CD14-positive monocyte (primary cell): ENCODE measurements around the gene TFB1M. TPM values are rescaled to one million over a fixed set of nuclear protein-coding genes. Genes with fewer than 3 reads are reported as not detected.

ENCODE experiments used
- DNase-seq, 3 donors: peaks; one replicate each; pipeline ENCODE4 v3.0.0-alpha.2; 2011 to 2022
- H2AFZ ChIP-seq: 2 replicates; pipeline ENCODE4 v1.6.0; 2012; ENCODE audit warnings: mild to moderate bottlenecking, low read depth, low read length, inconsistent platforms; ENCODE audit not compliant: insufficient read depth, poor library complexity, severe bottlenecking
- H3K27ac ChIP-seq, 2 donors: 1 replicate in 1 of 2; 2 replicates in 1 of 2; pipeline ENCODE4 v1.5.1; 2012 to 2013; ENCODE audit warnings: low read length in 2 of 2, control low read depth in 1 of 2, inconsistent platforms in 1 of 2, low read depth in 1 of 2, mild to moderate bottlenecking in 1 of 2
- H3K27me3 ChIP-seq, 2 donors: one replicate each; pipeline versions ENCODE4 v1.6.0 to v1.6.1; 2011 to 2013; ENCODE audit warnings: low read length in 2 of 2; ENCODE audit not compliant: control insufficient read depth in 2 of 2, insufficient read depth in 2 of 2
- H3K36me3 ChIP-seq, 2 donors: replicated peaks in 1 of 2; 1 replicate in 1 of 2; 2 replicates in 1 of 2; pipeline versions ENCODE4 v1.5.1 to v1.6.1; 2012 to 2013; ENCODE audit warnings: low read length in 2 of 2, control low read depth in 1 of 2, inconsistent platforms in 1 of 2, mild to moderate bottlenecking in 1 of 2; ENCODE audit not compliant: insufficient read depth in 2 of 2, control insufficient read depth in 1 of 2
- H3K4me1 ChIP-seq, 2 donors: 1 replicate in 1 of 2; 2 replicates in 1 of 2; pipeline versions ENCODE4 v1.5.1 to v1.6.1; 2012 to 2013; ENCODE audit warnings: low read length in 2 of 2, control low read depth in 1 of 2, inconsistent platforms in 1 of 2, mild to moderate bottlenecking in 1 of 2, moderate library complexity in 1 of 2; ENCODE audit not compliant: insufficient read depth in 2 of 2, control insufficient read depth in 1 of 2
- H3K4me2 ChIP-seq: replicated peaks from 2 replicates; pipeline ENCODE3; 2012; ENCODE audit warnings: low read length, moderate library complexity, mild to moderate bottlenecking; ENCODE audit not compliant: poor library complexity, severe bottlenecking; ENCODE audit errors: extremely low read depth
- H3K4me3 ChIP-seq, 3 experiments: fragments of 200-600 bp in 1 of 3; sonication (generic) in 1 of 3; replicated peaks in 1 of 3; 1 replicate in 2 of 3; 2 replicates in 1 of 3; pipeline ENCODE4 v1.5.1; 2011 to 2013; ENCODE audit warnings: low read length in 3 of 3, mild to moderate bottlenecking in 3 of 3, control low read depth in 2 of 3, low read depth in 2 of 3, inconsistent platforms in 1 of 3, moderate library complexity in 1 of 3
- H3K79me2 ChIP-seq: 2 replicates; pipeline ENCODE4 v1.6.0; 2012; ENCODE audit warnings: mild to moderate bottlenecking, control low read depth, inconsistent platforms, low read length, moderate library complexity; ENCODE audit not compliant: insufficient read depth
- H3K9ac ChIP-seq: 2 replicates; pipeline ENCODE4 v1.6.0; 2017; ENCODE audit warnings: low read length, mild to moderate bottlenecking; ENCODE audit not compliant: insufficient read depth, poor library complexity, severe bottlenecking
- H3K9me3 ChIP-seq, 2 donors: replicated peaks in 1 of 2; 1 replicate in 1 of 2; 2 replicates in 1 of 2; pipeline versions ENCODE4 v1.5.1 to v1.6.1; 2012 to 2013; ENCODE audit warnings: low read length in 2 of 2, control low read depth in 1 of 2; ENCODE audit not compliant: control insufficient read depth in 1 of 2, insufficient read depth in 1 of 2
- H4K20me1 ChIP-seq: 2 replicates; pipeline ENCODE4 v1.6.0; 2012; ENCODE audit warnings: mild to moderate bottlenecking, low read length, control low read depth, moderate library complexity; ENCODE audit not compliant: insufficient read depth
- H3K27ac Mint-ChIP-seq, 7 donors: one replicate each; pipeline ENCODE4 v1.8.0; 2020; ENCODE audit warnings: mild to moderate bottlenecking in 7 of 7, mixed read lengths in 7 of 7, moderate library complexity in 6 of 7, inconsistent platforms in 2 of 7
- H3K27me3 Mint-ChIP-seq, 3 donors: one replicate each; pipeline ENCODE4 v1.8.0; 2021 to 2022; ENCODE audit warnings: low read depth in 3 of 3, mild to moderate bottlenecking in 3 of 3, mixed read lengths in 3 of 3, moderate library complexity in 3 of 3, inconsistent platforms in 1 of 3
- H3K36me3 Mint-ChIP-seq, 2 donors: one replicate each; pipeline ENCODE4 v1.8.0; 2020; ENCODE audit warnings: mixed read lengths in 2 of 2, inconsistent platforms in 1 of 2, mild to moderate bottlenecking in 1 of 2
- H3K4me1 Mint-ChIP-seq: one replicate; pipeline ENCODE4 v1.8.0; 2020; ENCODE audit warnings: mild to moderate bottlenecking, mixed read lengths
- H3K4me3 Mint-ChIP-seq, 2 donors: one replicate each; pipeline ENCODE4 v1.8.0; 2020; ENCODE audit warnings: mild to moderate bottlenecking in 2 of 2, mixed read lengths in 2 of 2, moderate library complexity in 1 of 2
- H3K9me3 Mint-ChIP-seq, 7 donors: one replicate each; pipeline ENCODE4 v1.8.0; 2020 to 2022; ENCODE audit warnings: mixed read lengths in 7 of 7, mild to moderate bottlenecking in 6 of 7, moderate library complexity in 6 of 7, inconsistent platforms in 2 of 7
- WGBS: methylation state at CpG from one replicate; pipeline ENCODE4 v1.1.5; 2013; ENCODE audit warnings: missing lambda C conversion rate; ENCODE audit not compliant: insufficient coverage; 5-methylcytosine and 5-hydroxymethylcytosine counted together
- intact Hi-C, 2 donors: fragments of 100-400 bp; cut with micrococcal nuclease; formaldehyde crosslinking; loops; one replicate each; pipeline versions ENCODE4 v1.15.0 to v1.15.1; 2023
- polyA plus RNA-seq, 3 donors: library from polyadenylated mRNA; depleted of rRNA in 1 of 3; unstranded in 2 of 3; stranded (reverse) in 1 of 3; fragments of 300-500 nt in 2 of 3; fragments of >200 nt in 1 of 3; fragmentation: Illumina TruSeq in 2 of 3; gene quantifications; 1 replicate in 2 of 3; 2 replicates in 1 of 3; pipeline ENCODE4 v1.2.3, GENCODE V29; 2012 to 2021
- TF ChIP-seq, protein P1 (sequence below): fragments of 200-600 bp; IDR thresholded peaks from one replicate; pipeline ENCODE4 v1.8.0; 2022; ENCODE audit warnings: antibody characterized with exemption, mild to moderate bottlenecking

Gene TFB1M
- polyA plus RNA-seq, 3 donors: 4.8 to 5.4 (median 4.8) TPM

DNA sequence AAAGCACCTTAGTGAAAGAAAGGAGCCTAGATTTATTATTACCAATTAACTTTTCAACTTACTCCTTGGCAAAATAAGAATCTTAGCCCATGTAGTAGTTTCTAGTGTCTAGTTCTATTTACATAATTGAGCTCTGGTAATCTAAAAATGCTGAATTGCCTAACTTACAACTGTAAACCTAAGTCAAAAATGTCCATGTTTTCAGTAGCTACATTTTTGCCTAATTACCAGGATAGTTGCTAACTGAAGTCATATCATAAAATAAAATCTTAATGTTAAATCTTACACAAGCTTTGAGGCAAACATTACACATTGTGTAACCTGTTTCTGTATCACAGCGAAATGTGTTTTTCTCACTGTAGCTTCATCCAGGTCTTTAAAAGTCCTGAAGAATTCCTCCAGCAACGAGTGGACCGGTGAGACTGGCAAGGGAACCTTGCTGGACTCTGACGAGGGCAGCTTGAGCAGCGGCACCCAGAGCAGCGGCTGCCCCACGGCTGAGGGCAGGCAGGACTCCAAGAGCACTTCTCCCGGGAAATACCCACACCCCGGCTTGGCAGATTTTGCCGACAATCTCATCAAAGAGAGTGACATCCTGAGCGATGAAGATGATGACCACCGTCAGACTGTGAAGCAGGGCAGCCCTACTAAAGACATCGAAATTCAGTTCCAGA, 58.0 kb downstream of the TFB1M start:
- no peaks in the 10 kb centered on the region for H3K9me3 ChIP-seq

DNA sequence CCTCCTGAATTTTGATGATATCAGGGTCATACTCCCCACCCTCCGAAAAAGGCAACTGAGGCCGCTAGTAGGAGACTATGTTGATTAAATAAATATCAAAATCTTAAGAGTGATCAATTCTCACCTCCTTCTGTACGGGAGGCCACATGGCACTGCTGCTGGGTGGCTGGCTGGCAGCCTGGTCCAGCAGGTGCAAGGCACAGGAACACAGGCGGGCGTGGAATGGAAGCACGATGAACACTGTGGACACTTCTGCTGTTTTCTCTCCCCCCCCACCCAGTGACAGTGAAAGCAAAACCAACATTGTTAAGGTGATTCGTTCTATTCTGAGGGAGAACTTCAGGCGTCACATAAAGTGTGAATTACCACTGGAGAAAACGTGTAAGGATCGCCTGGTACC, 60.1 kb downstream of the TFB1M start:
- 100% methylated on average over 6 of the region's 10 CpGs for WGBS
- Histone ChIP-seq H3K4me1 (no peaks in the 10 kb centered on the region), H4K20me1 (no peaks in the 10 kb centered on the region), H3K36me3 (peaks cover 43 to 75% of the 10 kb centered on the region in 2 donors), H3K9me3 (no peaks in the 10 kb centered on the region), H2AFZ (no peak overlapping the region), H3K9ac (no peak overlapping the region), H3K27ac (no peak overlapping the region), H3K4me3 (no peak overlapping the region), H3K4me2 (no peak overlapping the region), H3K27me3 (no peaks in the 10 kb centered on the region), H3K79me2 (no peaks in the 10 kb centered on the region)
- Mint-ChIP-seq H3K4me3 (no peak overlapping the region), H3K27ac (peak overlapping the region in 2 of 7 donors; percentile 28 to 31), H3K9me3 (no peaks in the 10 kb centered on the region), H3K4me1 (no peaks in the 10 kb centered on the region), H3K36me3 (peaks cover 52 to 59% of the 10 kb centered on the region in 2 donors), H3K27me3 (no peaks in the 10 kb centered on the region)
- intact Hi-C loops: no loop called here
- TF ChIP-seq, protein P1, sequence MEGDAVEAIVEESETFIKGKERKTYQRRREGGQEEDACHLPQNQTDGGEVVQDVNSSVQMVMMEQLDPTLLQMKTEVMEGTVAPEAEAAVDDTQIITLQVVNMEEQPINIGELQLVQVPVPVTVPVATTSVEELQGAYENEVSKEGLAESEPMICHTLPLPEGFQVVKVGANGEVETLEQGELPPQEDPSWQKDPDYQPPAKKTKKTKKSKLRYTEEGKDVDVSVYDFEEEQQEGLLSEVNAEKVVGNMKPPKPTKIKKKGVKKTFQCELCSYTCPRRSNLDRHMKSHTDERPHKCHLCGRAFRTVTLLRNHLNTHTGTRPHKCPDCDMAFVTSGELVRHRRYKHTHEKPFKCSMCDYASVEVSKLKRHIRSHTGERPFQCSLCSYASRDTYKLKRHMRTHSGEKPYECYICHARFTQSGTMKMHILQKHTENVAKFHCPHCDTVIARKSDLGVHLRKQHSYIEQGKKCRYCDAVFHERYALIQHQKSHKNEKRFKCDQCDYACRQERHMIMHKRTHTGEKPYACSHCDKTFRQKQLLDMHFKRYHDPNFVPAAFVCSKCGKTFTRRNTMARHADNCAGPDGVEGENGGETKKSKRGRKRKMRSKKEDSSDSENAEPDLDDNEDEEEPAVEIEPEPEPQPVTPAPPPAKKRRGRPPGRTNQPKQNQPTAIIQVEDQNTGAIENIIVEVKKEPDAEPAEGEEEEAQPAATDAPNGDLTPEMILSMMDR: no peak
- DNase-seq: no peak

More for the DNA sequence above, 58.0 kb downstream of the TFB1M start:
- H3K27me3 ChIP-seq: no peaks in the 10 kb centered on the region
- WGBS: 96% methylated on average over 13 of the region's 13 CpGs
- Mint-ChIP-seq H3K36me3 (peaks cover 53 to 67% of the 10 kb centered on the region in 2 donors), H3K4me3 (no peak overlapping the region), H3K9me3 (no peaks in the 10 kb centered on the region), H3K4me1 (no peaks in the 10 kb centered on the region), H3K27me3 (no peaks in the 10 kb centered on the region), H3K27ac (peak overlapping the region in 1 of 7 donors; percentile 60)
- DNase-seq: no peak
- H3K9ac ChIP-seq: no peak overlapping the region
- H3K4me3 ChIP-seq: no peak overlapping the region
- no peaks in the 10 kb centered on the region for H4K20me1 ChIP-seq
- no peak overlapping the region for H3K4me2 ChIP-seq
- intact Hi-C loops: no loop called here
- H3K79me2 ChIP-seq: no peaks in the 10 kb centered on the region
- TF ChIP-seq, protein P1: no peak
- H3K27ac ChIP-seq: no peak overlapping the region
- H3K4me1 ChIP-seq: no peaks in the 10 kb centered on the region
- H2AFZ ChIP-seq: no peak overlapping the region
- peaks cover 56 to 85% of the 10 kb centered on the region in 2 donors for H3K36me3 ChIP-seq
